Activated naive CD8-positive, alpha-beta T cell treated with anti-CD3 and anti-CD28 coated beads, Interleukin-2, amount 10 ng/mL, durations not matched to agents 7 days and 5 days (primary cell): Measurements from ENCODE around the gene CHCHD6. TPM values are rescaled to one million over a fixed set of nuclear protein-coding genes. Genes with fewer than 3 reads are reported as not detected.

Source experiments
- ATAC-seq: fragments of 150-1000 bp; cut with Tn5 transposase; one replicate; pipeline ENCODE4 v1.10.0; 2021; ENCODE audit warnings: low read depth, moderate library complexity
- POLR2A ChIA-PET: fragments of 350-600 bp; sonication (Branson Sonifier 250); formaldehyde crosslinking; loops from one replicate; lab custom pipeline; 2021; ENCODE audit warnings: antibody characterized with exemption; lab: Charles Lee
- DNase-seq: peaks from one replicate; pipeline ENCODE4 v3.0.0; 2021
- H3K27ac Mint-ChIP-seq: one replicate; pipeline ENCODE4 v1.8.0; 2022; ENCODE audit warnings: mild to moderate bottlenecking, mixed read lengths
- H3K27me3 Mint-ChIP-seq: one replicate; pipeline ENCODE4 v1.8.0; 2022; ENCODE audit warnings: mild to moderate bottlenecking, moderate library complexity, mixed read lengths
- H3K36me3 Mint-ChIP-seq: one replicate; pipeline ENCODE4 v1.8.0; 2021; ENCODE audit warnings: mild to moderate bottlenecking, mixed read lengths
- H3K4me1 Mint-ChIP-seq: one replicate; pipeline ENCODE4 v1.8.0; 2021; ENCODE audit warnings: mixed read lengths
- H3K4me3 Mint-ChIP-seq: one replicate; pipeline ENCODE4 v1.8.0; 2022; ENCODE audit warnings: mild to moderate bottlenecking, moderate library complexity, mixed read lengths
- H3K9me3 Mint-ChIP-seq: one replicate; pipeline ENCODE4 v1.8.0; 2021; ENCODE audit warnings: mixed read lengths
- total RNA-seq, 2 experiments: library from RNA; stranded (reverse); gene quantifications; one replicate each; pipeline ENCODE4 v1.2.3, GENCODE V29; 2021

Gene CHCHD6
- total RNA-seq, 2 experiments from 2014 or later, result 5.6 to 7.8 TPM

DNA sequence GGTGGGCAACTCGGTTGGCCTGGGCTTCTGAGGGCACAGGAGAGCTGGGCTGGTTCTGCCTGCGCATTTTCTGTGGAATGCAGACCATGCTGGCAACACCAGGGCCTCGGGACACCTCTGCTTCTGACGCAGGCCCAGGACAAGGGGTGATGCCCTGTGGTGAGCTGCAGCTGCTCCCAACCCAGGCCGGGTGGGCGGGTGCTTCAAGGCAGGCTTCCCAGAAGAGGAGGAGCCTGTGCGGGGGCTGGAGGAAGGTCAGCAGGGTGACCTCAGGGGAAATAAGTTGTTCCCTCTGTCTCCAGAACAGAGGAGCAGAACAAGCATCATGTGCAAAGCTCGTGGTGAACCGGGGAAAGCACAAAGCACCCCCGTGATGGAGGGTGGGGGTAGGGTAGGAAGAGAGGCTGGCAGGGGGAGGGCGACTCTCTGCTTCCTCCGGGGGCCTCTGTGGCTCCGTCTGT, 267.9 kb downstream of the CHCHD6 start:
- Mint-ChIP-seq H3K27ac (no peak overlapping the region), H3K27me3 (peaks cover 24% of the 10 kb centered on the region), H3K36me3 (peaks cover 3% of the 10 kb centered on the region), H3K4me3 (no peak overlapping the region), H3K4me1 (no peaks in the 10 kb centered on the region), H3K9me3 (peaks cover 2% of the 10 kb centered on the region)
- POLR2A ChIA-PET, result no interaction called here
- DNase-seq (no peak), ATAC-seq (no peak)

GRCh38 chr3:126972866-126973265, 268.8 kb downstream of the CHCHD6 start:
- no peak overlapping the region for H3K27ac Mint-ChIP-seq
- peaks cover 3% of the 10 kb centered on the region for H3K36me3 Mint-ChIP-seq
- peaks cover 2% of the 10 kb centered on the region for H3K9me3 Mint-ChIP-seq
- POLR2A ChIA-PET, result no interaction called here
- no peaks in the 10 kb centered on the region for H3K4me1 Mint-ChIP-seq
- DNase-seq, result no peak
- no peak overlapping the region for H3K4me3 Mint-ChIP-seq
- ATAC-seq, result no peak
- H3K27me3 Mint-ChIP-seq, result peaks cover 24% of the 10 kb centered on the region

DNA sequence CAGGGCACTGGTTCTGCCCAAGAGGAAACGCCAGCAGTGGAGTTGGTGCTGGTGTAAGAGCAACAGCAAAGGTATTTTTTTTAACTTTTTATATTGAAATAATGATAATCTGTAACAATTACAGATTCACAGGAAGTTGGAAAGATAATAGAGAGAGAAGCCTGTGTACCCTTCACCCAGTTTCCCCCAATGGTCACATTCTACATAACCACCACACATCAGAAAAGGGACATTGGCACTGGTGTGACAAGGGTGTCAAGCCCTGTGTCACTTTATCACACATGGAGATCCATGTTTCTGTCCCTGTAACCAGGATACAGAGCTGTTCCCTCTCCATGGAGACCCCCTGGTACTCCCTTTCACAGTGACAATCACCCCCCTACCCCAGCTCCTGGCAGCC, 269.8 kb downstream of the CHCHD6 start:
- H3K4me1 Mint-ChIP-seq, result no peaks in the 10 kb centered on the region
- POLR2A ChIA-PET, result no interaction called here
- no peak overlapping the region for H3K27ac Mint-ChIP-seq
- DNase-seq (no peak), ATAC-seq (no peak)
- peaks cover 3% of the 10 kb centered on the region for H3K36me3 Mint-ChIP-seq
- peaks cover 20% of the 10 kb centered on the region for H3K27me3 Mint-ChIP-seq
- H3K4me3 Mint-ChIP-seq, result no peak overlapping the region
- peaks cover 2% of the 10 kb centered on the region for H3K9me3 Mint-ChIP-seq

DNA sequence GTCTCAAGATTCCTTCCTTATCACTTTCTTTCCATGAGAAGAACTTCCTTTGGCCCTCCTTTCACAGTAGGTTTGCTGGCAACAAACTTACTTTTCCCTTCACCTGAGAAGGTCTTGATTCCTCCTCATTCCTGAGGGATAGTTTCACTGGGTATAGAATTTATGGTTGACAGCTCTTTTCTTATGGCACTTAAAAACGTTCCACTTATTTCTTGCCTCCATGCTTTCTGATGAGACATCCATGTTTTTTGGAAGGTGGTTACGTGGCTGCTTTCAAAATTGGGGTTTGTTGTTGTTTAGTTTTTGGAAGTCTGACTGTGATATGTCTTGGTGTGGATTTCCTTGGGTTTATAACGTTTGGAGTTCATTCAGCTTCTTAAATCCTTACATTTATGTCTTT, 270.7 kb downstream of the CHCHD6 start:
- Mint-ChIP-seq H3K27ac (no peak overlapping the region), H3K27me3 (peaks cover 14% of the 10 kb centered on the region), H3K9me3 (peaks cover 2% of the 10 kb centered on the region), H3K36me3 (peaks cover 3% of the 10 kb centered on the region), H3K4me3 (no peak overlapping the region), H3K4me1 (peaks cover 5% of the 10 kb centered on the region)
- no peak for ATAC-seq
- no peak for DNase-seq
- POLR2A ChIA-PET, result no interaction called here

DNA sequence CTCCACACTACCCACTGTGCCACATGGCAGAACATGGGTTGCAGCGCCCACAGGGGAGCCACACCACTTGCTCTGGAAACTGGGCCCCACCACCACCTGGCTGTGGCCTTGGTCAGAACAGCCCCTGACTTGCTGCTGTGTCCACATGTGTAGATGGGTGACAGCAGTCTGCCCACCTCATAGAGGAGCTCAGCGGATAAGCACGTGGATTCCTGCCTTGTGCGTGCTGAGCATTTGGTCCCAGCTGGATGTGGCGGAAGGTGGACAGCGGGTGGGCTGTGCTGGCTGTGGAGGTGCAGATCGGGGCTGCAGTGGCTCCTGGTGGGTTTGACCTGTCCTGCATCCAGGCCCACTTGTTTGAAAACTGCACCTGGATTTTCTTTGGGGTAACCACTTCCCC, 272.9 kb downstream of the CHCHD6 start:
- H3K27me3 Mint-ChIP-seq, result peaks cover 13% of the 10 kb centered on the region
- peaks cover 2% of the 10 kb centered on the region for H3K9me3 Mint-ChIP-seq
- ATAC-seq (no peak), DNase-seq (no peak)
- H3K27ac Mint-ChIP-seq, result no peak overlapping the region
- peaks cover 3% of the 10 kb centered on the region for H3K36me3 Mint-ChIP-seq
- peaks cover 9% of the 10 kb centered on the region for H3K4me1 Mint-ChIP-seq
- no peak overlapping the region for H3K4me3 Mint-ChIP-seq
- POLR2A ChIA-PET, result no interaction called here

- ATAC-seq (no peak), DNase-seq (no peak)
- POLR2A ChIA-PET, result no interaction called here
- peaks cover 14% of the 10 kb centered on the region for H3K4me1 Mint-ChIP-seq
- H3K27me3 Mint-ChIP-seq, result peaks cover 13% of the 10 kb centered on the region
- H3K4me3 Mint-ChIP-seq, result no peak overlapping the region
- H3K36me3 Mint-ChIP-seq, result peaks cover 3% of the 10 kb centered on the region
- H3K27ac Mint-ChIP-seq, result no peak overlapping the region
- peaks cover 2% of the 10 kb centered on the region for H3K9me3 Mint-ChIP-seq
These were observed 273.8 kb downstream of the CHCHD6 start for GRCh38 chr3:126977821-126978220.

DNA sequence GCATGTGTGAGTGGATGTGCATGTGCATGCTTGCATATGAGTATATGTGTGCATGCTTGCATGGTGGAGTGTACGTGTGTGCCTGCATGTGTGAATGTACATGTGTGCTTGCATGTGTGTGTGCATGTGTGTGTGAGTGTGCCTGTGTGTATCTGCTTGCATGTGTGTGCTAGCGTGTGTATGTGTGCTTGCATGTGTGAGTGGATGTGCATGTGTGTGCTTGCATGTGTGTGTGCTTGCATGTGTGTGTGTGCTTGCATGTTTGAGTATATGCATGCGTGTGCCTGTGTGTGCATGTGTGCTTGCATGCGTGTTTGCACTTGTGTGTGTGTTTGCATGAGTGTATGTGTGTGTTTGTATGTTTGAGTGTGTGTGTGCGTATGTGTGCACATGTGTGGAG, 274.3 kb downstream of the CHCHD6 start:
- POLR2A ChIA-PET, result no interaction called here
- no peak for DNase-seq
- peaks cover 14% of the 10 kb centered on the region for H3K4me1 Mint-ChIP-seq
- H3K36me3 Mint-ChIP-seq, result peaks cover 3% of the 10 kb centered on the region
- peaks cover 13% of the 10 kb centered on the region for H3K27me3 Mint-ChIP-seq
- no peak for ATAC-seq
- H3K4me3 Mint-ChIP-seq, result no peak overlapping the region
- H3K27ac Mint-ChIP-seq, result no peak overlapping the region
- peaks cover 2% of the 10 kb centered on the region for H3K9me3 Mint-ChIP-seq

GRCh38 chr3:126979046-126979628, 275.1 kb downstream of the CHCHD6 start:
- H3K36me3 Mint-ChIP-seq, result peaks cover 3% of the 10 kb centered on the region

DNA sequence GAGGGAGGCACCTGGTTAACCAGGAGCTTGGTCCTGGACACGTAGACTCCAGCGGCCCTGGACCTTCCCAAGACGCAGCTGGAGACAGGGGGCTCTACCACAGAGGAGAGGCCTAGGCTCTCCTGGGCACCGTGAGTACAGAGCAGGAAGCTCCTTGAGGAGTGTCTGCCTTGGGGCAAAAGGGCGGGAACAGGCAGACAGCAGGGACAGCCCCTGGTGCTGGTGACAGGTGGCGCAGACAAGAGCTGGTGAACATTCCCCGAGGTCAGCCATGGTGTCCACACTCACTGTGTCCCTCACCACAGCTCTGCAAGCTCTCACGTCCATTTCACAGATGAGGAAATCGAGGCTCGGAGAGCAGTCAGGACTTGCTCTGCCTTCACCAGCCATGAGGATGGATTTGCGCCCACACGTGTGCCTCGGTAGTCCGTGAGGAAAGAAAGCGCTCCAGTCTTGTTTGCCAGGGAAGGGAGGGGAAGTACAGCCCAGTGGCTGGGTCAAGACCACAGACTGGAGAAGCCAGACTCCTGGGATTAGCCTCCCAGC, 276.3 kb downstream of the CHCHD6 start:
- no peak for DNase-seq
- Mint-ChIP-seq H3K27me3 (peaks cover 11% of the 10 kb centered on the region), H3K9me3 (no peaks in the 10 kb centered on the region), H3K4me3 (no peak overlapping the region), H3K4me1 (peaks cover 14% of the 10 kb centered on the region), H3K27ac (no peak overlapping the region), H3K36me3 (no peaks in the 10 kb centered on the region)
- ATAC-seq, result no peak
- POLR2A ChIA-PET, result no interaction called here

More at GRCh38 chr3:126979046-126979628, 275.1 kb downstream of the CHCHD6 start:
- H3K27me3 Mint-ChIP-seq, result peaks cover 11% of the 10 kb centered on the region
- ATAC-seq (no peak), DNase-seq (no peak)
- H3K9me3 Mint-ChIP-seq, result peaks cover 1% of the 10 kb centered on the region
- H3K4me1 Mint-ChIP-seq, result peaks cover 14% of the 10 kb centered on the region
- POLR2A ChIA-PET, result no interaction called here
- H3K27ac Mint-ChIP-seq, result no peak overlapping the region
- H3K4me3 Mint-ChIP-seq, result no peak overlapping the region

DNA sequence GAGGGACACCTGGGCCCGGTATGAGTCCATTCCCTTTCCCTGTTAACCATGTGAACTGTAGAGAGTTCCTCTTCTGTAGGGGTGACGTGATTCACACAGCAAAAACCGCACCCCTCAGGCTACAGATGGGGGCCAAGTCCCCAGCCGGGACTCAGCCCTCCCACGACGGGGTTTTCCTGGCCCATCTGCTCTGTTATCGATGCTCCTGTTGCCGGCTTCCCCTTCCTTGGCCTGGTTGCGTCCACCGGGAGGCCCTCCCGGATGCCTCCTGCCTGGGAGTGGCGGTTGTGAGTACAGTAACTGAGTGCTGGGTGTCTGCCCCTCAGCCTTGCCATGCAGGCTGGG, 278.1 kb downstream of the CHCHD6 start:
- Mint-ChIP-seq H3K4me3 (peak overlapping the region; percentile 81), H3K27ac (peak overlapping the region; percentile 60), H3K4me1 (peaks cover 14% of the 10 kb centered on the region), H3K27me3 (peaks cover 11% of the 10 kb centered on the region), H3K36me3 (no peaks in the 10 kb centered on the region), H3K9me3 (no peaks in the 10 kb centered on the region)
- POLR2A ChIA-PET, result no interaction called here
- DNase-seq, result no peak
- ATAC-seq, result peak; percentile 9

DNA sequence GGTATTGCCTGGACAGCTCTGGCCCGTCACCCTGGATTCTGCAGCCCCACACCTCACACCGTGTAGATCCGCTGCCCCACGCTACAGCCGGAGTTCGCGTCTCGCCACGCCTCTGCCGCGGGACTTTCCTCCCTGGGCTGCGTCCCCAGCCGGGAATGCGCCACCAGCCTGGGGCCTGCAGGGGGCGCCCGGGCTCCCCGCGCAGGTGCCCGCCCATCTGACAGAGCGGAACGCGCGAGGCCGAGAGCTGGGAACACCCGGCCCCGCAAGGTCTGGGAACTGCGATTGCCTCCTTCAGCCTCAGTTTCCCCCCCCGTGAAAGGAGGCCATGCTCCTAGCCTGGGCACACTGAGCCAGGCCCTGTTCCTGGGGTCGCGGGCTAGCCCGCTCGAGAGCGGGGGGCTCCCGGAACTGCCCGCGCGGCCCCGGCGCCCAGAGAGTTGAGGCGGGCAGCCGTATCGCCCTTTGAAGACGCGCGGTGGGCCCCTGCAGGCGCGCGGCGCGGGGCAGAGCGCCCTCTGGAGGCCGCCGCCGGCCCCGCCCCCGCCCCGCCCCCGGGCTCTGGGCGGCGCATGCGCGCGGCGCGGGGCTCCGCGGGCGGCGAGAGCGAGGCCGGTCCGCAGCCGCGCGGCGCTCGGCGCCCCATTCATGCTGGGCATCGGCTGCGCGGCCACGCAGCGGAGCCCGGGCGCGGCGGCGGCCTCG, 278.6 kb downstream of the CHCHD6 start, which contains the start of gene PLXNA1:
Gene PLXNA1 (plus strand): TSS at position 645 of the 705 bp plus-strand sequence. CDS start 5,479 bp downstream, outside the sequence.
- Mint-ChIP-seq H3K36me3 (no peaks in the 10 kb centered on the region), H3K9me3 (no peaks in the 10 kb centered on the region), H3K27ac (peak within 1 kb of the TSS; percentile 60), H3K4me3 (peak within 1 kb of the TSS; percentile 81), H3K27me3 (peaks cover 11% of the 10 kb centered on the region), H3K4me1 (peaks cover 14% of the 10 kb centered on the region)
- ATAC-seq (peak; percentile 83), DNase-seq (peak; percentile 93)
- POLR2A ChIA-PET, result interaction anchor here (0.5 kb wide), 1 partner anchor 63 kb away, joined by 5 read pairs; no protein-coding TSS in a partner anchor

DNA sequence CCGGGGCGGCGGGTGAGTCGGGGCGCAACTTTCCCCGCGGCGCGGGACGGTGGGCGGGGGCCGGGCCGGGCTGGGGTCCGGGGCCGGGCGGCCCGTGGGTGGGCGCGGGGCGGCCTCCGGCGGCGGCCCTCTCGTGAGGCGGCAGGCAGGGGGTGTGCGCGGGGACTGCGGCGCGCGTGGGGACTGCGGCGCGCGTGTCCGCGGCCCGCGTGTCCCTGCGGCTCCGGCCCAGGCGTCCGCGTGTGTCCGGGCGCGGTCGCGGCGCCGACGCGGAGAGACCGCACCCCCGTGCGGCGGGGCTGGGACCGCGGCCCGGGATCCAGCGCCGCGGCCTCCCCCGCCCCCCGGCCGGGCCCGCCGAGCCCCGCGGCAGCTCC, 279.2 kb downstream of the CHCHD6 start:
- ATAC-seq (no peak), DNase-seq (no peak)
- H3K36me3 Mint-ChIP-seq, result no peaks in the 10 kb centered on the region
- peaks cover 14% of the 10 kb centered on the region for H3K4me1 Mint-ChIP-seq
- no peak overlapping the region for H3K4me3 Mint-ChIP-seq
- no peak overlapping the region for H3K27ac Mint-ChIP-seq
- POLR2A ChIA-PET, result no interaction called here
- H3K9me3 Mint-ChIP-seq, result no peaks in the 10 kb centered on the region
- H3K27me3 Mint-ChIP-seq, result peaks cover 11% of the 10 kb centered on the region

DNA sequence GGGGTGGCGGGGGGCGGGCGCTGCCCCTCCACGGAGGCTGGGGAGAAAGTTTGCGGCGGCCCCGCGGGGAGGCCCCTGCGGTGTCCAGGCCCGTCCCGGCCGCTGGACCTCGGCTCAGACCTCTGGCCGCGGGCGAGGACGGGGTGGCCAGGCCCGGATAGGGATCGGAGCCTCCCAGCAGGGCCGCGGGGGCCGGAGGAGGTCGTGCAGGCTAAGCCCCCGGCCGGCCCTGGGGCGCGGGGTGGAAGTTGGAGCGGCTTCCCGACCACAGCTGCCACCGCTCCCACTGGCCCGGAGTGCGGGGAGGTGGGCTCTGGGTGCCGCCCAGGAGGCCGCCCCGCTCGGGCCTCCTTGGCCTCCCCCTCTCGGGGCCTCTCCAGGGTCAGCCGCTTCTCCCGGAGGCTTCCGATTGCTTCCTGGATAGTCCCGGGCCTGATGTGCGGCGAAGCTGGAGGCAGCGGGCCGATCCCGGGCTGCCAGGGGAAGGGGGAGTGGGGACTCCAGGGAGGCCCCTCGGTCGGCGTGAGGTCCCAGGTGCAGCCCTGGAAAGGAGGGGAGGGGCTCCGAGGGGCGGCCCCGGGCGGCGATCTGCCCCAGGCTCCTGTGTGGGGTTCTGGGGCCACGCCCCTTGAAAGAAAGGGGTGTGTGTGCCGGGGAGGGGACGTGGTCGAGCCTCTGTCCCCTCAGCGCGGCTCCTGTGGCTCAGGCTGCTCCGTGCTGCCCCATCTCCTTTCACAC, 279.8 kb downstream of the CHCHD6 start:
- POLR2A ChIA-PET, result no interaction called here

More for the DNA sequence above, 279.8 kb downstream of the CHCHD6 start:
- H3K4me1 Mint-ChIP-seq, result peaks cover 14% of the 10 kb centered on the region
- peak; percentile 54 for DNase-seq
- H3K27ac Mint-ChIP-seq, result no peak overlapping the region
- H3K4me3 Mint-ChIP-seq, result no peak overlapping the region
- H3K9me3 Mint-ChIP-seq, result no peaks in the 10 kb centered on the region
- peaks cover 11% of the 10 kb centered on the region for H3K27me3 Mint-ChIP-seq
- no peak for ATAC-seq
- H3K36me3 Mint-ChIP-seq, result no peaks in the 10 kb centered on the region
